ENCODE results near the gene ATOSB.
A peak's percentile ranks its signal among the peaks of the same experiment; 100 is the strongest.

Gene ATOSB

GRCh38 chr9:35069020-35069419, 46.6 kb downstream of the ATOSB start:
- no peak for ATAC-seq (replicated peaks)
- H3K36me3 Mint-ChIP-seq (ENCODE audit: insufficient read depth) = peaks cover 71% of the 10 kb centered on the region

GRCh38 chr9:35067056-35067455, 48.6 kb downstream of the ATOSB start:
- Mint-ChIP-seq H3K9me3 (no peaks in the 10 kb centered on the region), H3K27me3 (no peaks in the 10 kb centered on the region), H3K4me1 (ENCODE audit: low read depth in 2 of 2) (peaks cover 44 to 47% of the 10 kb centered on the region in 2 donors), H3K4me3 (peak overlapping the region in 1 of 2 donors; percentile 31), H3K27ac (peak overlapping the region in 1 of 2 donors; percentile 46), H3K36me3 (ENCODE audit: insufficient read depth) (peaks cover 84% of the 10 kb centered on the region)
- DNase-seq (no peak), ATAC-seq (replicated peaks) (no peak)

More at GRCh38 chr9:35069020-35069419, 46.6 kb downstream of the ATOSB start:
- DNase-seq = no peak
- peak overlapping the region in 1 of 2 donors; percentile 95 for H3K27ac Mint-ChIP-seq
- H3K9me3 Mint-ChIP-seq = no peaks in the 10 kb centered on the region
- peak overlapping the region; percentile 5 to 92 for H3K4me3 Mint-ChIP-seq
- no peaks in the 10 kb centered on the region for H3K27me3 Mint-ChIP-seq
- H3K4me1 Mint-ChIP-seq (ENCODE audit: low read depth in 2 of 2) = peaks cover 46 to 49% of the 10 kb centered on the region in 2 donors

GRCh38 chr9:35060548-35061207, 55.0 kb downstream of the ATOSB start:
- Mint-ChIP-seq H3K27me3 (no peaks in the 10 kb centered on the region), H3K9me3 (no peaks in the 10 kb centered on the region), H3K4me1 (ENCODE audit: low read depth in 2 of 2) (peaks cover 4 to 6% of the 10 kb centered on the region in 2 donors), H3K27ac (peak overlapping the region in 1 of 2 donors; percentile 85), H3K36me3 (ENCODE audit: insufficient read depth) (peaks cover 99% of the 10 kb centered on the region), H3K4me3 (no peak overlapping the region)
- no peak for ATAC-seq (replicated peaks)
- DNase-seq = no peak

- ATAC-seq (replicated peaks) (no peak), DNase-seq (no peak)
- Mint-ChIP-seq H3K27me3 (no peaks in the 10 kb centered on the region), H3K36me3 (ENCODE audit: insufficient read depth) (peaks cover 99% of the 10 kb centered on the region), H3K27ac (peak overlapping the region in 1 of 2 donors; percentile 85), H3K9me3 (no peaks in the 10 kb centered on the region), H3K4me3 (peak overlapping the region in 1 of 2 donors; percentile 11), H3K4me1 (ENCODE audit: low read depth in 2 of 2) (peaks cover 4 to 6% of the 10 kb centered on the region in 2 donors)
Measured at GRCh38 chr9:35059438-35059837, 56.2 kb downstream of the ATOSB start.

- Mint-ChIP-seq H3K36me3 (ENCODE audit: insufficient read depth) (peaks cover 99% of the 10 kb centered on the region), H3K4me3 (peak overlapping the region in 1 of 2 donors; percentile 59), H3K9me3 (no peaks in the 10 kb centered on the region), H3K27me3 (no peaks in the 10 kb centered on the region), H3K27ac (peak overlapping the region; percentile 66 to 79), H3K4me1 (ENCODE audit: low read depth in 2 of 2) (peaks cover under 1 to 4% of the 10 kb centered on the region in 2 donors)
- DNase-seq (no peak), ATAC-seq (replicated peaks) (no peak)
Measured at GRCh38 chr9:35057271-35057620, 58.4 kb downstream of the ATOSB start.

GRCh38 chr9:35056571-35057270, 58.9 kb downstream of the ATOSB start:
- peak; percentile 25 for ATAC-seq (replicated peaks)

GRCh38 chr9:35054871-35055644, 60.6 kb downstream of the ATOSB start:
- no peaks in the 10 kb centered on the region for H3K9me3 Mint-ChIP-seq
- no peak for DNase-seq
- peak overlapping the region in 1 of 2 donors; percentile 39 for H3K27ac Mint-ChIP-seq
- H3K27me3 Mint-ChIP-seq = no peaks in the 10 kb centered on the region
- H3K4me3 Mint-ChIP-seq = no peak overlapping the region
- H3K36me3 Mint-ChIP-seq (ENCODE audit: insufficient read depth) = peaks cover 99% of the 10 kb centered on the region
- no peak for ATAC-seq (replicated peaks)
- H3K4me1 Mint-ChIP-seq (ENCODE audit: low read depth in 2 of 2) = peaks cover 6 to 7% of the 10 kb centered on the region in 2 donors

More at GRCh38 chr9:35056571-35057270, 58.9 kb downstream of the ATOSB start:
- Mint-ChIP-seq H3K27ac (peak overlapping the region; percentile 66 to 79), H3K9me3 (no peaks in the 10 kb centered on the region), H3K4me3 (peak overlapping the region in 1 of 2 donors; percentile 59), H3K27me3 (no peaks in the 10 kb centered on the region), H3K4me1 (ENCODE audit: low read depth in 2 of 2) (peaks cover 0 to 4% of the 10 kb centered on the region in 2 donors), H3K36me3 (ENCODE audit: insufficient read depth) (peaks cover 99% of the 10 kb centered on the region)
- DNase-seq = no peak

GRCh38 chr9:35054185-35054835, 61.4 kb downstream of the ATOSB start:
- DNase-seq (no peak), ATAC-seq (replicated peaks) (no peak)
- peaks cover 91% of the 10 kb centered on the region for H3K36me3 Mint-ChIP-seq (ENCODE audit: insufficient read depth)
- no peaks in the 10 kb centered on the region for H3K9me3 Mint-ChIP-seq
- H3K4me1 Mint-ChIP-seq (ENCODE audit: low read depth in 2 of 2) = peaks cover 6 to 7% of the 10 kb centered on the region in 2 donors
- no peaks in the 10 kb centered on the region for H3K27me3 Mint-ChIP-seq
- H3K27ac Mint-ChIP-seq = peak overlapping the region in 1 of 2 donors; percentile 39
- no peak overlapping the region for H3K4me3 Mint-ChIP-seq

All from effector memory CD8-positive, alpha-beta T cell (primary cell).